Bronchial epithelial cell (primary cell): ENCODE results near the gene HNRNPK. TPM values are rescaled to one million over a fixed set of nuclear protein-coding genes. Genes with fewer than 3 reads are reported as not detected.
A peak's percentile ranks its signal among the peaks of the same experiment; 100 is the strongest.
"Not testable (repeated sequence)": the region's sequence is repeated elsewhere in the genome, so short reads cannot be mapped to it uniquely, and the experiment has no call there.

Source experiments
- DNase-seq: peaks from one replicate; pipeline ENCODE4 v3.0.0-alpha.2; 2010; ENCODE audit warnings: low read depth
- FAIRE-seq: peaks from 2 replicates; lab custom pipeline; 2011; peaks lifted over from hg19 to GRCh38; lab: Jason Lieb, UNC
- H3K27me3 ChIP-seq: 2 replicates; pipeline ENCODE4 v1.5.1; 2011; ENCODE audit warnings: low read length; ENCODE audit not compliant: control insufficient read depth, insufficient read depth
- H3K36me3 ChIP-seq: 2 replicates; pipeline ENCODE4 v1.5.1; 2011; ENCODE audit warnings: low read length; ENCODE audit not compliant: control insufficient read depth, insufficient read depth
- H3K4me3 ChIP-seq: 2 replicates; pipeline ENCODE4 v1.5.1; 2011; ENCODE audit warnings: mild to moderate bottlenecking, low read depth, low read length, control low read depth
- CTCF ChIP-seq: IDR thresholded peaks from 2 replicates; pipeline ENCODE4 v1.5.1; 2011; ENCODE audit warnings: mild to moderate bottlenecking, moderate library complexity, low read length, control low read depth, inconsistent platforms; ENCODE audit not compliant: insufficient read depth, severe bottlenecking
- total RNA-seq: library from RNA; depleted of rRNA; stranded (reverse); fragments of >200 nt; gene quantifications from 2 replicates; pipeline ENCODE4 v1.2.1, GENCODE V29; 2014

The HNRNPK gene
- total RNA-seq, 1 donor from 2014 or later, result 531 TPM

- Histone ChIP-seq H3K27me3 (no peaks in the 10 kb centered on the region), H3K4me3 (peak overlapping the region; percentile 70), H3K36me3 (no peaks in the 10 kb centered on the region)
- DNase-seq (no peak), FAIRE-seq (no peak)
- TF ChIP-seq CTCF, result no peak
Measured at GRCh38 chr9:83957248-83957513, 22.8 kb downstream of the HNRNPK start.

- FAIRE-seq (no peak), DNase-seq (no peak)
- Histone ChIP-seq H3K36me3 (no peaks in the 10 kb centered on the region), H3K27me3 (no peaks in the 10 kb centered on the region), H3K4me3 (peak overlapping the region; percentile 70)
- no peak for TF ChIP-seq CTCF
Measured at GRCh38 chr9:83956436-83957247, 23.4 kb downstream of the HNRNPK start.

- DNase-seq (no peak), FAIRE-seq (no peak)
Measured at GRCh38 chr9:83956086-83956435, 24.0 kb downstream of the HNRNPK start.

GRCh38 chr9:83948096-83948495 lies 31.9 kb downstream of the HNRNPK start:
- not testable (repeated sequence) for FAIRE-seq, H3K36me3 ChIP-seq, H3K4me3 ChIP-seq, H3K27me3 ChIP-seq, DNase-seq

More at GRCh38 chr9:83956086-83956435, 24.0 kb downstream of the HNRNPK start:
- Histone ChIP-seq H3K27me3 (no peaks in the 10 kb centered on the region), H3K4me3 (peak overlapping the region; percentile 70), H3K36me3 (no peaks in the 10 kb centered on the region)
- TF ChIP-seq CTCF, result no peak

- no peaks in the 10 kb centered on the region for H3K27me3 ChIP-seq
- H3K4me3 ChIP-seq, result no peak overlapping the region
- FAIRE-seq (no peak), DNase-seq (no peak)
- H3K36me3 ChIP-seq, result peaks cover 2% of the 10 kb centered on the region
- no peak for TF ChIP-seq CTCF
Measured at GRCh38 chr9:83940590-83941303, 39.3 kb downstream of the HNRNPK start.

GRCh38 chr9:83937861-83938455 lies 42.1 kb downstream of the HNRNPK start:
- peaks cover 2% of the 10 kb centered on the region for H3K36me3 ChIP-seq
- peak; percentile 51 for TF ChIP-seq CTCF
- no peaks in the 10 kb centered on the region for H3K27me3 ChIP-seq
- DNase-seq (peak; percentile 74), FAIRE-seq (no peak)
- no peak overlapping the region for H3K4me3 ChIP-seq
